ENCODE results near the gene REEP3.

The REEP3 gene

GRCh38 chr10:63520500-63521415 lies at the start of gene REEP3:
Gene REEP3, plus strand, starts transcription at chr10:63521401. Its CDS starts 145 bp downstream, at chr10:63521546.
- TF ChIP-seq CTCF (IDR thresholded peaks at IDR 0.05; ENCODE audit: low read length, missing control alignments): no peak
- peak within 1 kb of the TSS; percentile 81 for H3K4me3 ChIP-seq (replicated peaks; ENCODE audit: low read depth, low read length)
- DNase-seq (ENCODE audit: low read depth): peak; percentile 72

GRCh38 chr10:63474488-63474887 lies 46.7 kb upstream of the REEP3 start:
- H3K4me3 ChIP-seq (replicated peaks; ENCODE audit: low read depth, low read length): no peak overlapping the region
- no peak for DNase-seq (ENCODE audit: low read depth)
- TF ChIP-seq CTCF (IDR thresholded peaks at IDR 0.05; ENCODE audit: low read length, missing control alignments): no peak

GRCh38 chr10:63477927-63478326 lies 43.3 kb upstream of the REEP3 start:
- no peak for TF ChIP-seq CTCF (IDR thresholded peaks at IDR 0.05; ENCODE audit: low read length, missing control alignments)
- no peak overlapping the region for H3K4me3 ChIP-seq (replicated peaks; ENCODE audit: low read depth, low read length)
- DNase-seq (ENCODE audit: low read depth): no peak

- H3K4me3 ChIP-seq (replicated peaks; ENCODE audit: low read depth, low read length): no peak overlapping the region
- TF ChIP-seq CTCF (IDR thresholded peaks at IDR 0.05; ENCODE audit: low read length, missing control alignments): no peak
- DNase-seq (ENCODE audit: low read depth): no peak
These were observed 42.6 kb upstream of the REEP3 start for GRCh38 chr10:63478564-63478963.

GRCh38 chr10:63480237-63480636 lies 41.0 kb upstream of the REEP3 start:
- TF ChIP-seq CTCF (IDR thresholded peaks at IDR 0.05; ENCODE audit: low read length, missing control alignments): no peak
- DNase-seq (ENCODE audit: low read depth): no peak
- H3K4me3 ChIP-seq (replicated peaks; ENCODE audit: low read depth, low read length): no peak overlapping the region

- TF ChIP-seq CTCF (IDR thresholded peaks at IDR 0.05; ENCODE audit: low read length, missing control alignments): no peak
- peak; percentile 58 for DNase-seq (ENCODE audit: low read depth)
- H3K4me3 ChIP-seq (replicated peaks; ENCODE audit: low read depth, low read length): no peak overlapping the region
These were observed 39.3 kb upstream of the REEP3 start for GRCh38 chr10:63481815-63482421.
